ENCODE results near the gene HOXA6. TPM values are rescaled to one million over a fixed set of nuclear protein-coding genes. Genes with fewer than 3 reads are reported as not detected.

HOXA6 gene
- polyA plus RNA-seq, 2 of the 4 experiments (the other 2 are of a cell fraction) = 0.90 to 2.1 TPM

GRCh38 chr7:27114881-27115220 is 32.7 kb downstream of the HOXA6 start:
- DNase-seq (ENCODE audit: low read depth in 1 of 2, low spot score in 1 of 2) = no peak
- ATAC-seq = no peak
- CTCF ChIA-PET = interaction anchor here (0.8 to 3.6 kb wide), 12 partner anchors 9 to 425 kb away, joined by 3 to 18 read pairs (median 3); partner anchors contain the start of genes HOXA4 and HOXA5
- Histone ChIP-seq H3K4me2 (peak overlapping the region; percentile 88), H3K27ac (peak overlapping the region; percentile 83 to 90), H3K4me3 (peak overlapping the region; percentile 44), H3K4me1 (peaks cover 59% of the 10 kb centered on the region), H3K9me3 (no peaks in the 10 kb centered on the region)
- 6% methylated on average over 6 of the region's 6 CpGs for WGBS (ENCODE audit: missing lambda C conversion rate)
- TF ChIP-seq KDM5A (IDR thresholded peaks at IDR 0.05) (no peak), TP53 (CRISPR knock-in tag; IDR thresholded peaks at IDR 0.05) (no peak), HDAC2 (IDR thresholded peaks at IDR 0.05) (no peak), EP300 (IDR thresholded peaks at IDR 0.05) (no peak), MAFK (IDR thresholded peaks at IDR 0.05; ENCODE audit: partially characterized antibody) (no peak), MYC (IDR thresholded peaks at IDR 0.05; ENCODE audit: borderline replicate concordance, low read length) (no peak), EHMT2 (IDR thresholded peaks at IDR 0.05; ENCODE audit: low read depth) (no peak), CHD4 (IDR thresholded peaks at IDR 0.05; ENCODE audit: borderline replicate concordance) (no peak), CHD2 (IDR thresholded peaks at IDR 0.05; ENCODE audit: low read length, partially characterized antibody) (no peak), EHF (CRISPR knock-in tag; IDR thresholded peaks at IDR 0.05) (no peak), HOXA7 (CRISPR knock-in tag; IDR thresholded peaks at IDR 0.05) (no peak), RAD21 (conservative IDR thresholded peaks at IDR 0.05 in 1 of 2, IDR thresholded peaks at IDR 0.05 in 1 of 2) (no peak), BHLHE40 (IDR thresholded peaks at IDR 0.05; ENCODE audit: low read depth, low read length) (no peak), RCOR1 (IDR thresholded peaks at IDR 0.05; ENCODE audit: low read depth, low read length) (no peak), ZFP36 (IDR thresholded peaks at IDR 0.05; ENCODE audit: borderline replicate concordance, partially characterized antibody) (no peak), JUNB (IDR thresholded peaks at IDR 0.05) (no peak)
- no peak for FAIRE-seq
- POLR2A ChIA-PET = interaction anchor here (0.5 to 5.1 kb wide), 10 partner anchors 8 to 897 kb away, joined by 3 to 34 read pairs (median 8); partner anchors contain the start of genes HOXA1, HOXA4, HOXA5 and SKAP2

- POLR2A ChIA-PET = interaction anchor here (0.5 to 5.1 kb wide), 13 partner anchors 8 to 939 kb away, joined by 3 to 34 read pairs (median 5); partner anchors contain the start of genes HOXA1, HOXA4 and SKAP2
- no peaks in the 10 kb centered on the region for H3K9me3 ChIP-seq
- ATAC-seq = peak; percentile 52 to 54
- H3K27ac ChIP-seq = peak overlapping the region; percentile 92 to 98
- H3K4me1 ChIP-seq = peaks cover 58% of the 10 kb centered on the region
- H3K4me3 ChIP-seq = peak overlapping the region; percentile 72
- peak; percentile 73 to 80 for DNase-seq (ENCODE audit: low read depth in 1 of 2, low spot score in 1 of 2)
- TF ChIP-seq JUN (IDR thresholded peaks at IDR 0.05) (peak in 1 of 2 experiments; percentile 70; a peak in 2 of 5 replicates), PHF8 (IDR thresholded peaks at IDR 0.05; ENCODE audit: borderline replicate concordance, low read depth) (no peak)
- peak overlapping the region; percentile 88 for H3K4me2 ChIP-seq
- 0% methylated on average over 14 of the region's 26 CpGs for WGBS (ENCODE audit: missing lambda C conversion rate)
- CTCF ChIA-PET = interaction anchor here (0.9 to 2.0 kb wide), 6 partner anchors 9 to 424 kb away, joined by 3 to 10 read pairs (median 5); partner anchors contain the start of gene HOXA4
- FAIRE-seq = no peak
Observed at GRCh38 chr7:27113991-27114769, 33.4 kb downstream of the HOXA6 start.

GRCh38 chr7:27112955-27113949 is 34.3 kb downstream of the HOXA6 start:
- CTCF ChIA-PET = interaction anchor here (1.0 to 1.3 kb wide), 2 partner anchors 17 to 258 kb away, joined by 3 read pairs; partner anchors contain the start of gene HOXA4
- ATAC-seq = peak; percentile 60
- WGBS (ENCODE audit: missing lambda C conversion rate) = 3% methylated on average over 22 of the region's 57 CpGs
- peaks cover 49% of the 10 kb centered on the region for H3K4me1 ChIP-seq
- DNase-seq (ENCODE audit: low read depth in 1 of 2, low spot score in 1 of 2) = peak; percentile 56 to 90
- no peak for FAIRE-seq
- H3K9me3 ChIP-seq = no peaks in the 10 kb centered on the region
- H3K4me2 ChIP-seq = peak overlapping the region; percentile 88
- POLR2A ChIA-PET = interaction anchor here (0.6 to 5.1 kb wide), 8 partner anchors 9 to 940 kb away, joined by 3 to 34 read pairs (median 4); partner anchors contain the start of genes HOXA1 and SKAP2
- H3K4me3 ChIP-seq = peak overlapping the region; percentile 72
- H3K27ac ChIP-seq = peak overlapping the region; percentile 92 to 98
- TF ChIP-seq FOXS1 (CRISPR knock-in tag; IDR thresholded peaks at IDR 0.05) (no peak), RFX5 (IDR thresholded peaks at IDR 0.05) (no peak), CBX2 (IDR thresholded peaks at IDR 0.05; ENCODE audit: borderline replicate concordance, low read depth) (no peak), E2F6 (IDR thresholded peaks at IDR 0.05; ENCODE audit: borderline replicate concordance, low read depth) (no peak), POLR2AphosphoS2 (conservative IDR thresholded peaks at IDR 0.05; ENCODE audit: low read length) (no peak), RCOR1 (IDR thresholded peaks at IDR 0.05; ENCODE audit: low read depth, low read length) (no peak), POLR2A (IDR thresholded peaks at IDR 0.05; ENCODE audit: low read length) (peak; percentile 8), USF2 (IDR thresholded peaks at IDR 0.05) (no peak), FOSL2 (IDR thresholded peaks at IDR 0.05) (no peak), FOSL2 (CRISPR knock-in tag; IDR thresholded peaks at IDR 0.05) (no peak), ZNF302 (CRISPR knock-in tag; IDR thresholded peaks at IDR 0.05) (no peak), PBX3 (IDR thresholded peaks at IDR 0.05) (0 out of 2 replicates have a peak, but pooled peaks have one; percentile 57), NFE2L2 (conservative IDR thresholded peaks at IDR 0.05; ENCODE audit: low read length) (no peak), TP53 (CRISPR knock-in tag; IDR thresholded peaks at IDR 0.05) (no peak), KDM1A (IDR thresholded peaks at IDR 0.05; ENCODE audit: low read depth) (no peak), HDAC2 (IDR thresholded peaks at IDR 0.05) (no peak)
